ENCODE measurements around the gene AK4.
"Not testable (repeated sequence)": the region's sequence is repeated elsewhere in the genome, so short reads cannot be mapped to it uniquely, and the experiment has no call there.

DNA sequence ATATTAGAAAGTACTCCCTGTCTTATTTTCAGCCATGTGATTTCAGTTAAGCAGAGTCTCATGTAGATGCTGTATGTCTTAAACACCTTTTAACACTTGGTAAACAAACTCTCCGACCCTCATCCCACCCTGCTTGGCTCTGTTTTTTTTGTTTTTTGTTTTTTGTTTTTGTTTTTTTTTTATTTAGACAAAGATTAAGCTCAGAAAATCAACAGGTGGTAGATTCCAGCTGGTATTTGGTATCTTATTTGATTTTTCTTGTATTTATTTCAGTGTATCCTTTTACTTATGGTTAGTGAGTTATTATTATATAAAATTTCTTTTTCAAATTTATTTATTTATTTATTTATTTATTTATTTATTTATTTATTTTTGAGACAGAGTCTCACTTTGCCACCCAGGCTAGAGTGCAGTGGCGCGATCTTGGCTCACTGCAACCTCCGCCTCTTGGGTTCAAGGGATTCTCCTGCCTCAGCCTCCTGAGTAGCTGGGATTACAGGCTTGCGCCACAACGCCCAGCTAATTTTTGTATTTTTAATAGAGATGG, 4.8 kb upstream of the AK4 start:
- not testable (repeated sequence) for TF ChIP-seq POLR2A, POLR2AphosphoS5 (IDR thresholded peaks at IDR 0.05)
- TF ChIP-seq, protein P1, sequence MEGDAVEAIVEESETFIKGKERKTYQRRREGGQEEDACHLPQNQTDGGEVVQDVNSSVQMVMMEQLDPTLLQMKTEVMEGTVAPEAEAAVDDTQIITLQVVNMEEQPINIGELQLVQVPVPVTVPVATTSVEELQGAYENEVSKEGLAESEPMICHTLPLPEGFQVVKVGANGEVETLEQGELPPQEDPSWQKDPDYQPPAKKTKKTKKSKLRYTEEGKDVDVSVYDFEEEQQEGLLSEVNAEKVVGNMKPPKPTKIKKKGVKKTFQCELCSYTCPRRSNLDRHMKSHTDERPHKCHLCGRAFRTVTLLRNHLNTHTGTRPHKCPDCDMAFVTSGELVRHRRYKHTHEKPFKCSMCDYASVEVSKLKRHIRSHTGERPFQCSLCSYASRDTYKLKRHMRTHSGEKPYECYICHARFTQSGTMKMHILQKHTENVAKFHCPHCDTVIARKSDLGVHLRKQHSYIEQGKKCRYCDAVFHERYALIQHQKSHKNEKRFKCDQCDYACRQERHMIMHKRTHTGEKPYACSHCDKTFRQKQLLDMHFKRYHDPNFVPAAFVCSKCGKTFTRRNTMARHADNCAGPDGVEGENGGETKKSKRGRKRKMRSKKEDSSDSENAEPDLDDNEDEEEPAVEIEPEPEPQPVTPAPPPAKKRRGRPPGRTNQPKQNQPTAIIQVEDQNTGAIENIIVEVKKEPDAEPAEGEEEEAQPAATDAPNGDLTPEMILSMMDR (IDR thresholded peaks at IDR 0.05), result not testable (repeated sequence)
